Mucosa of stomach (tissue), 1 donor: Measurements from ENCODE around the gene ZBTB7C.

Source experiments
- H3K27me3 ChIP-seq: one replicate; pipeline ENCODE4 v1.7.0; 2013; ENCODE audit warnings: mild to moderate bottlenecking, low read length; ENCODE audit not compliant: control insufficient read depth, insufficient read depth
- H3K36me3 ChIP-seq: one replicate; pipeline ENCODE4 v1.7.0; 2013; ENCODE audit warnings: low read length; ENCODE audit not compliant: control insufficient read depth, insufficient read depth
- H3K4me1 ChIP-seq: one replicate; pipeline ENCODE4 v1.7.0; 2013; ENCODE audit warnings: mild to moderate bottlenecking, low read length; ENCODE audit not compliant: control insufficient read depth, insufficient read depth
- H3K4me3 ChIP-seq: one replicate; pipeline ENCODE4 v1.7.0; 2013; ENCODE audit warnings: low read length
- H3K9ac ChIP-seq: one replicate; pipeline ENCODE4 v1.7.0; 2013; ENCODE audit warnings: mild to moderate bottlenecking, low read length, moderate library complexity
- H3K9me3 ChIP-seq: one replicate; pipeline ENCODE4 v1.7.0; 2013; ENCODE audit warnings: mild to moderate bottlenecking, low read length, moderate library complexity; ENCODE audit not compliant: control insufficient read depth
- donor health status: Pancreatic carcinoma.

Gene ZBTB7C

DNA sequence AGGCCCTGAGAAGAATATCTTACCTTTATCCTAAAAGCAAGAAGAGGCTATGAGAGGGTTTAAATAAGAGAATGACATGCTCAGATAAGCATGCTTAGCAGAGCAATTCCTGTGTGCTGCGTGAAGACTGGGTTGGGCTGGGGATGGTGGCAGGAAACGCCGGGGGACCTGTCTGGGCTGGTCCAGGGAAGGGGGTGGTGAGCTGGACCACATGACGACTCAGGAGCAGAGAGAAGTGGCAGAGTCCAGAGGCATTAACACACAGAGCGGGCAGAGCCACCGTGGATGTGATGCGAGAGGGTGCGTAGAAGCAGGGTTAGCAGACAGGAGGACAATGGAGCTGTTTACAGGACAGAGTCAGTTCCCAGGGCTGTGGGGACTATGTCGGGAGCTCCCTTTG, 84.5 kb downstream of the ZBTB7C start:
- Histone ChIP-seq H3K4me1 (no peaks in the 10 kb centered on the region), H3K9me3 (no peaks in the 10 kb centered on the region), H3K36me3 (no peaks in the 10 kb centered on the region), H3K4me3 (no peak overlapping the region), H3K9ac (no peak overlapping the region), H3K27me3 (no peaks in the 10 kb centered on the region)

DNA sequence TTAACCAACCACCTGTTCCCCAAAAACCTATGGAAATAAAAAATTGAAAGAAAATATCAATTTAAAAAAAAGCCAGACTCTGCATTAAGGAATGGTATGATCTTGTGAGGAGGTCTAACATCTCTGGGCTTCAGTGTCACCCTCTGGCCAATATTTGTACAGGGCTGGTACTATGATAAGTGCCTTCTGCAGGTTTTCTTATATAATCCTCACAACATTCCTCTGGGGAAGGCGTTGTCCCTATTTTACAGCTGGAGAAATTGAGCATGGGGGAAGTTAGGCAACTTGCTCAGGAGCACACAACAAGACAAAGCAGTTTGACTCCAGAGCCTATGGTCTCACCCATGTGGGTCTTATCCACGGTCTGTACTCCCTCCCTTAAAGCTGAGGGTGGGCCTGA, 86.0 kb downstream of the ZBTB7C start:
- H3K9me3 ChIP-seq: no peaks in the 10 kb centered on the region
- H3K4me3 ChIP-seq: no peak overlapping the region
- no peak overlapping the region for H3K9ac ChIP-seq
- H3K27me3 ChIP-seq: no peaks in the 10 kb centered on the region
- no peaks in the 10 kb centered on the region for H3K4me1 ChIP-seq
- no peaks in the 10 kb centered on the region for H3K36me3 ChIP-seq

DNA sequence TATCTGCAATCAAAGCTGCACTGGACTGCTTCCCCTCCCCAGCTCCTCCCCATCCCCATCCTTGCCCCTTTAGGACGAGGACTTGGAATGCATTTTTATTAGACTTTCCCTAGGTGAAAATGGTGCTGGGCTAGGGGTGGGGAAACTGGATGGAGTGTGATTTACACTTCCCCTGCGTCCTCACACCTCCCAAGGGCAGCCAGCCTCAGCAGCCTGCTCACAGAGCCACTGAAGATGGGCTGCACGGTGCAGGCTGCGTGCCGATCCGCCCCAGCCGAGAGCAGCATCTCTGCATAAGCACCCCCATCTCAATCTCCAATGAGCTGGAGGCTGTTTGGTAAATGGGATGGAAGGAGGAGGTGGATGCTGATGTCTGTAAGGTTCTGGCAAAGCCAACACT, 87.6 kb downstream of the ZBTB7C start:
- Histone ChIP-seq H3K36me3 (no peaks in the 10 kb centered on the region), H3K27me3 (no peaks in the 10 kb centered on the region), H3K9ac (no peak overlapping the region), H3K9me3 (no peaks in the 10 kb centered on the region), H3K4me3 (no peak overlapping the region), H3K4me1 (no peaks in the 10 kb centered on the region)

DNA sequence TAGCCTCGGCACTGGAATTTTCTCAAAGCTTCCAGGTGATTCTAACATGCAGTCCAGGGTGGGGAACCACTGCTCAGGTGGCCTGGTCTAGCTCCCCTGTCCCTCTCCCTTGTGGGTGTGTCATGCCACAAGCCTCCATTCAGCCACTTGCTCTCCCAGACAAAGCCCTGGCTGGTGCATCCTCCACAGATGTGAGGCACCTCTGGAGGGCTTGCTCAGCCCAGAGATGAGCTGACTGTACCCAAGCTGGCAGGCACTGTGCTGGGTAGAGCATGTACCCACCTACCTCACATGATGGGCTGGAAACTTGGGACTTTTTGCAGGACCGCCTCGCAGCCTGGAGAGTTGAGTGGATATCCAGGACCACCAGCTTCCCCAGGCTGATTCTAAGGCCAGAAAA, 88.1 kb downstream of the ZBTB7C start:
- H3K9ac ChIP-seq: no peak overlapping the region
- H3K4me1 ChIP-seq: no peaks in the 10 kb centered on the region
- H3K4me3 ChIP-seq: no peak overlapping the region
- no peaks in the 10 kb centered on the region for H3K36me3 ChIP-seq
- no peaks in the 10 kb centered on the region for H3K27me3 ChIP-seq
- no peaks in the 10 kb centered on the region for H3K9me3 ChIP-seq

- Histone ChIP-seq H3K9ac (no peak overlapping the region), H3K9me3 (no peaks in the 10 kb centered on the region)
Measured at GRCh38 chr18:48320639-48320945, 88.6 kb downstream of the ZBTB7C start.

DNA sequence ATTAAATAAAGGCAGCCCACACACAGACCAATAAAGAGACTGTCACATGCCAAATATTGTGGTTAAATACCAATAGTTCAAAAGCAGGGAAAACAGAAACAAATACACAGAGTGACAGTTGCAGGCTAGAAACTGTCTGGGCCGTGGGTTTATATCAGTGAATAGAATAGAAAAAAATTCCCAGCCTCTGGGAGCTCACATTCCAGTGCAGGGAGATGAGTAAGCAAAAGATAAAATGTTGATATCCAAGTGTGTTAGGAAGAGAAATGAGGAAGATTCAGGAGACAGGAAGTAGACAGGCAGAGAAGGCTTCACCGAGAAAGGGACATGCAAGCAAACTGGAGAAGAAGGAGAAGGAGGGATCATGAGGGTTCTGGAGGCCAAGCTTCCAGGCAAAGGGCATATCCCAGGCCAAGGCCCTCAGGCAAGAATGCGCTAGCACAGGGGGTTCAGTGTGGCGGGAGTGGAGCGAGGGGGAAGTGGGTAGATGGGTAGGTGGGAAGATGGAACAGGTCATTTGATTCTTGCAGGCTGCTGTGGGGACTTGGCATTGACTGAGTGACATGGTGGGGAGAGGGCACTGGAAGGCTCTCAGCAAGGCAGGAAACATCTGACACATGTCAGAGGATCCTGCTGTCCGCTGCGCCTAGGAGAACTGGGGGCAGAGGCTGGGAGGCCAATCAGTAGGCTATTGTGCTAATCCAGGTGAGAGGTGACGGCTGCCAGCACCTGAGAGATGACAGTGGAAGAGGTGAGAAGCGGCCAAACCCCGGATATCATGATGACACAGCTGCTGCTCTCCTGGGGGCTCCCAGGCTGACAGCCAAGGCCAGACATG, 89.2 kb downstream of the ZBTB7C start:
- no peaks in the 10 kb centered on the region for H3K36me3 ChIP-seq
- no peak overlapping the region for H3K4me3 ChIP-seq
- no peak overlapping the region for H3K9ac ChIP-seq
- no peaks in the 10 kb centered on the region for H3K4me1 ChIP-seq
- H3K9me3 ChIP-seq: no peaks in the 10 kb centered on the region
- no peaks in the 10 kb centered on the region for H3K27me3 ChIP-seq

More at GRCh38 chr18:48320639-48320945, 88.6 kb downstream of the ZBTB7C start:
- H3K4me1 ChIP-seq: no peaks in the 10 kb centered on the region
- no peak overlapping the region for H3K4me3 ChIP-seq
- no peaks in the 10 kb centered on the region for H3K36me3 ChIP-seq
- H3K27me3 ChIP-seq: no peaks in the 10 kb centered on the region

GRCh38 chr18:48318436-48318835, 90.7 kb downstream of the ZBTB7C start:
- no peak overlapping the region for H3K9ac ChIP-seq
- no peaks in the 10 kb centered on the region for H3K36me3 ChIP-seq
- H3K9me3 ChIP-seq: no peaks in the 10 kb centered on the region
- no peaks in the 10 kb centered on the region for H3K4me1 ChIP-seq
- no peak overlapping the region for H3K4me3 ChIP-seq
- H3K27me3 ChIP-seq: no peaks in the 10 kb centered on the region

- Histone ChIP-seq H3K4me3 (no peak overlapping the region), H3K4me1 (no peaks in the 10 kb centered on the region), H3K36me3 (no peaks in the 10 kb centered on the region), H3K9ac (no peak overlapping the region), H3K9me3 (no peaks in the 10 kb centered on the region), H3K27me3 (no peaks in the 10 kb centered on the region)
Measured at GRCh38 chr18:48317781-48318381, 91.3 kb downstream of the ZBTB7C start.

DNA sequence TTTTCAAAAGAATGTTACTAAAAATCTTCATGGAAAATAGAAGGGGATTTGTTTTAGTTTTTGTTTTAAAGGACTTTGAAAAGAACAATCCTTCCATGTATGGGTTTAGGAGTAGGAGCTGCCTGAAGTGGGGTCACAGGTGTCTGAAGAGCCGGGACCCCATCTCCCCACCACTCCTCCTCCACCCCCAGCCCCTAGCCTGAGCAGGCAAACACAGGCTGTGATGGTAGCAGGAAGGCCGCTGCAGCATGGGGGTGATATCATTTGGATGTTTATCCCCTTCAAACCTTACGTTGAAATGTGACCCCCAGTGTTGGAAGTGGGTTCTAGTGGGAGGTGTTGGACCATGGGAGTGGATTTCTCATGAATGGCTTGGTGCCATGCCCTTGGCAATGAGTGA, 93.0 kb downstream of the ZBTB7C start:
- no peaks in the 10 kb centered on the region for H3K27me3 ChIP-seq
- H3K9me3 ChIP-seq: no peaks in the 10 kb centered on the region
- H3K4me3 ChIP-seq: no peak overlapping the region
- no peak overlapping the region for H3K9ac ChIP-seq
- H3K4me1 ChIP-seq: no peaks in the 10 kb centered on the region
- no peaks in the 10 kb centered on the region for H3K36me3 ChIP-seq

DNA sequence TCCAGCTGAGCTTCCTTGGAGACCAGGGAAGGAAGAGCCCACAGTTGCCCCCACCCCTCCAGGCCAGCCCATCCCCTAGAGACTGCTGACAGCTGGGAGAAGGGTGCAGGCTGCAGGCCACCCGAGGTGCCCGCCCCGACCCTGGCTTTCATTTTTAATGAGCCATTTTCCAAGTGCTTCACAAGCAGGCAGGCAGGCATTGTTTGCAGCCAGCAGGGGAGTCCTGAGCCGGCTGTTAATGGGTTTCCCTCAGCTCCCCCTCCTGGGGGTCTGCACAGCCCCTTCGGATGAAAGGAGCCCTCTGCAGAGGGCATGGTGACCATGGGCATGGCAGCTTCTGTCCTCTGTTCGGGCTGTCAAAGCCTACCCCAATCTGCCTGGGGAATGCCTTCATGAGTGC, 94.5 kb downstream of the ZBTB7C start:
- no peaks in the 10 kb centered on the region for H3K4me1 ChIP-seq
- H3K9me3 ChIP-seq: no peaks in the 10 kb centered on the region
- H3K9ac ChIP-seq: no peak overlapping the region
- H3K36me3 ChIP-seq: no peaks in the 10 kb centered on the region
- H3K4me3 ChIP-seq: no peak overlapping the region
- no peaks in the 10 kb centered on the region for H3K27me3 ChIP-seq

DNA sequence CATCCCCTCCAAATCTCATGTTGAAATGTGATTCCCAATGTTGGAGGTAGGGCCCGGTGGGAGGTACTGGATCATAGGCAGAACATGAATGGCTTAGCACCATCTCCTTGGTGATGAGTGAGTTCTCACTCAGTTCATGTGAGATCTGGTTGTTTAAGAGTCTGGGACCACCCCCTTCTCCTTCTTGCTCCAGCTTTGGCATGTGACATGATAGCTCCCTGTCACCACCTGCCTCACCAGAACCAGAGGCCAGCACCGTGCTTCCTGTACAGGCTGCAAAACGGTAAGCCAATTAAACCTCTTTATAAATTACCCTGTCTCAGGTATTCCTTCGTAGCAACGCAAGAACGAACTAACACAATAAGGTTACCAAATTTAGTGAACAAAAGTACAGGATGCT, 95.4 kb downstream of the ZBTB7C start:
- Histone ChIP-seq H3K36me3 (no peaks in the 10 kb centered on the region), H3K27me3 (no peaks in the 10 kb centered on the region), H3K9ac (no peak overlapping the region), H3K4me1 (no peaks in the 10 kb centered on the region), H3K4me3 (no peak overlapping the region), H3K9me3 (no peaks in the 10 kb centered on the region)

DNA sequence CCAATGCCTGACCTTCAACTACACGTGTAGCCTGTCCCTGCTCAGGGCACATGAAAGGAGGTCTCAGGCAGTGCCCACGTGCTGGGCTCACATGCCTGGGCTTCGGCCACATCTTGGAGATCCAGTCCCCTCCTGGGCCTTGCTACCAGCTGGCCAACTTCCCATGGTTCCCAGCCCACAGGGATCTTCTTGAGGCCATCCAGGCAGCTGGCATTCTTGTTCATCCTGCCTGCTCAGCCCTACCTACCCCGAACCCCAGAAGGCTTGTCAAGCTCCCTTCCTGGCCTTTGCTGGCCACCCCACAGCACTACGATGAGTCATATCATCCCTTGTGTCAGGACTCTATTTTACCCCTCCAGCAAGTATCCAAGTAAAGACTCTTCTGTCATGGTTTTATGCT, 97.1 kb downstream of the ZBTB7C start:
- Histone ChIP-seq H3K9ac (no peak overlapping the region), H3K4me1 (peaks cover 7% of the 10 kb centered on the region), H3K9me3 (no peaks in the 10 kb centered on the region), H3K36me3 (no peaks in the 10 kb centered on the region), H3K4me3 (no peak overlapping the region), H3K27me3 (no peaks in the 10 kb centered on the region)
